SU-DHL-6 (cell line): ENCODE data around the gene GGT6.

Source experiments
- H2AFZ ChIP-seq: fragments of 200-600 bp; sonication (generic); 2 replicates; pipeline ENCODE4 v1.6.1; 2014; ENCODE audit warnings: low read depth, mild to moderate bottlenecking, moderate library complexity, mixed read lengths, antibody characterized with exemption, low read length; ENCODE audit not compliant: severe bottlenecking
- H3F3A ChIP-seq: fragments of 200-600 bp; shearing (Covaris generic); 2 replicates; pipeline ENCODE4 v1.6.0; 2016; ENCODE audit warnings: antibody characterized with exemption, mild to moderate bottlenecking; ENCODE audit not compliant: insufficient read depth
- H3K27ac ChIP-seq: fragments of 200-600 bp; sonication (generic); 2 replicates; pipeline ENCODE4 v1.5.1; 2016; ENCODE audit warnings: low read depth, mild to moderate bottlenecking, low read length, moderate library complexity, mixed read lengths
- H3K27me3 ChIP-seq: fragments of 200-600 bp; sonication (generic), shearing (Covaris generic); 2 replicates; pipeline ENCODE4 v1.6.0; 2014; ENCODE audit warnings: mild to moderate bottlenecking, low read length
- H3K36me3 ChIP-seq: fragments of 200-600 bp; sonication (generic); 2 replicates; pipeline ENCODE4 v1.6.1; 2014; ENCODE audit warnings: mild to moderate bottlenecking, low read length, mixed read lengths
- H3K4me2 ChIP-seq: fragments of 300-600, 200-600 bp; shearing (Covaris generic), sonication (generic); 2 replicates; pipeline ENCODE4 v1.6.0; 2014; ENCODE audit warnings: low read length, low read depth, mild to moderate bottlenecking; ENCODE audit not compliant: poor library complexity, severe bottlenecking
- H3K4me3 ChIP-seq: fragments of 200-600 bp; sonication (generic); 2 replicates; pipeline ENCODE4 v1.5.1; 2014; ENCODE audit warnings: antibody characterized with exemption, low read length, mild to moderate bottlenecking, mixed read lengths; ENCODE audit not compliant: insufficient read depth, poor library complexity, severe bottlenecking
- H3K79me2 ChIP-seq: fragments of 200-600 bp; sonication (generic); 2 replicates; pipeline ENCODE4 v1.6.1; 2014; ENCODE audit warnings: mild to moderate bottlenecking, low read length, moderate library complexity; ENCODE audit not compliant: insufficient read depth
- H3K9ac ChIP-seq: fragments of 200-600 bp; sonication (generic); 2 replicates; pipeline ENCODE4 v1.7.0; 2014; ENCODE audit warnings: mild to moderate bottlenecking, low read length
- H3K9me2 ChIP-seq: fragments of 200-600 bp; sonication (generic); replicated peaks from 2 replicates; pipeline ENCODE4 v1.6.1; 2014; ENCODE audit warnings: low read length; ENCODE audit not compliant: insufficient read depth
- H3K9me3 ChIP-seq: fragments of 200-600 bp; sonication (generic); 2 replicates; pipeline ENCODE4 v1.6.1; 2014; ENCODE audit warnings: low read length, mixed read lengths; ENCODE audit not compliant: insufficient read depth
- H4K20me1 ChIP-seq: fragments of 200-600 bp; sonication (generic); 2 replicates; pipeline ENCODE4 v1.6.1; 2014; ENCODE audit warnings: low read depth, mild to moderate bottlenecking, antibody characterized with exemption, low read length, moderate library complexity, mixed read lengths
- CTCF ChIP-seq: fragments of 200-600 bp; sonication (generic); IDR thresholded peaks from one replicate; pipeline ENCODE4 v1.5.1; 2017; ENCODE audit warnings: antibody characterized with exemption, mild to moderate bottlenecking, low read length, moderate library complexity; ENCODE audit not compliant: insufficient read depth, poor library complexity, severe bottlenecking
- EZH2phosphoT487 ChIP-seq: fragments of 200-600 bp; sonication (generic), shearing (Covaris generic); conservative IDR thresholded peaks from 2 replicates; pipeline ENCODE4 v1.6.1; 2018; ENCODE audit warnings: mild to moderate bottlenecking, antibody characterized with exemption, low read length, moderate library complexity, mixed read lengths

The GGT6 gene

GRCh38 chr17:4544951-4545216 is 15.5 kb downstream of the GGT6 start:
- H3K36me3 ChIP-seq: peaks cover 3% of the 10 kb centered on the region; the same call in 1 of the 2 replicates
- no peak overlapping the region for H3K27ac ChIP-seq
- no peaks in the 10 kb centered on the region for H3K9me3 ChIP-seq
- H3K9ac ChIP-seq: no peak overlapping the region
- no peaks in the 10 kb centered on the region for H4K20me1 ChIP-seq
- TF ChIP-seq CTCF: no peak
- TF ChIP-seq EZH2phosphoT487: no peak
- H3K4me3 ChIP-seq: no peak overlapping the region
- no peaks in the 10 kb centered on the region for H3K9me2 ChIP-seq
- H3K4me2 ChIP-seq: no peak overlapping the region
- H3K79me2 ChIP-seq: no peaks in the 10 kb centered on the region
- no peak overlapping the region for H2AFZ ChIP-seq
- no peaks in the 10 kb centered on the region for H3F3A ChIP-seq
- no peaks in the 10 kb centered on the region for H3K27me3 ChIP-seq

- H4K20me1 ChIP-seq: no peaks in the 10 kb centered on the region
- H3K9me2 ChIP-seq: no peaks in the 10 kb centered on the region
- TF ChIP-seq EZH2phosphoT487 (no peak), CTCF (no peak)
- H3K4me2 ChIP-seq: no peak overlapping the region
- no peak overlapping the region for H2AFZ ChIP-seq
- H3K79me2 ChIP-seq: no peaks in the 10 kb centered on the region
- H3K9me3 ChIP-seq: no peaks in the 10 kb centered on the region
- no peak overlapping the region for H3K9ac ChIP-seq
- H3K36me3 ChIP-seq: peaks cover 3% of the 10 kb centered on the region; the same call in 1 of the 2 replicates
- no peaks in the 10 kb centered on the region for H3K27me3 ChIP-seq
- H3K27ac ChIP-seq: no peak overlapping the region
- H3K4me3 ChIP-seq: no peak overlapping the region
- H3F3A ChIP-seq: no peaks in the 10 kb centered on the region
These were observed 16.0 kb downstream of the GGT6 start for GRCh38 chr17:4544135-4544950.

- TF ChIP-seq CTCF (no peak), EZH2phosphoT487 (no peak)
- Histone ChIP-seq H3K4me2 (no peak overlapping the region), H3K27ac (no peak overlapping the region)
These were observed 16.8 kb downstream of the GGT6 start for GRCh38 chr17:4543557-4544026.

More at GRCh38 chr17:4543557-4544026, 16.8 kb downstream of the GGT6 start:
- Histone ChIP-seq H3F3A (no peaks in the 10 kb centered on the region), H4K20me1 (no peaks in the 10 kb centered on the region), H3K79me2 (no peaks in the 10 kb centered on the region), H3K27me3 (no peaks in the 10 kb centered on the region), H3K9me3 (no peaks in the 10 kb centered on the region), H3K9me2 (no peaks in the 10 kb centered on the region), H3K9ac (no peak overlapping the region), H3K36me3 (peaks cover 3% of the 10 kb centered on the region; the same call in 1 of the 2 replicates), H3K4me3 (no peak overlapping the region), H2AFZ (no peak overlapping the region)
